HepG2 (cell line): ENCODE data around the gene SPHK1. TPM values are rescaled to one million over a fixed set of nuclear protein-coding genes. Genes with fewer than 3 reads are reported as not detected.

Source experiments
- ATF4 ChIP-seq, 2 experiments: fragments of 450-650 bp in 1 of 2; sonication (generic) in 1 of 2; formaldehyde crosslinking; IDR thresholded peaks; 2 replicates each; pipeline versions ENCODE4 v1.5.0 to v1.8.0; 2020 to 2022; ENCODE audit warnings: mild to moderate bottlenecking in 1 of 2, missing genetic modification reagents in 1 of 2
- ATRX ChIP-seq: sonication (generic); formaldehyde crosslinking; IDR thresholded peaks from 2 replicates; pipeline ENCODE4 v1.4.0; 2020; ENCODE audit warnings: missing genetic modification reagents, borderline replicate concordance
- CENPBD1 ChIP-seq: sonication (generic); formaldehyde crosslinking; IDR thresholded peaks from 2 replicates; pipeline ENCODE4 v1.8.0; 2022; ENCODE audit warnings: missing genetic modification reagents, low read depth, mild to moderate bottlenecking, borderline replicate concordance
- EEA1 ChIP-seq: sonication (generic); formaldehyde crosslinking; IDR thresholded peaks from 2 replicates; pipeline ENCODE4 v1.5.1; 2020; ENCODE audit warnings: mild to moderate bottlenecking, missing genetic modification reagents, borderline replicate concordance
- MEF2D ChIP-seq: sonication (generic); formaldehyde crosslinking; IDR thresholded peaks from 2 replicates; pipeline ENCODE4 v1.5.1; 2020; ENCODE audit warnings: mild to moderate bottlenecking, missing genetic modification reagents
- MIER2 ChIP-seq: IDR thresholded peaks from 2 replicates; pipeline ENCODE4 v1.6.1; 2016; ENCODE audit warnings: missing biosample characterization, missing genetic modification reagents
- MYNN ChIP-seq: sonication (generic); formaldehyde crosslinking; IDR thresholded peaks from 2 replicates; pipeline ENCODE4 v1.4.0; 2020; ENCODE audit warnings: mild to moderate bottlenecking, low read depth, missing genetic modification reagents
- NR0B2 ChIP-seq: sonication (generic); formaldehyde crosslinking; IDR thresholded peaks from 2 replicates; pipeline ENCODE4 v1.4.0; 2020; ENCODE audit warnings: mild to moderate bottlenecking, missing genetic modification reagents
- RXRB ChIP-seq: IDR thresholded peaks from 2 replicates; pipeline ENCODE4 v1.6.1; 2016; ENCODE audit warnings: borderline replicate concordance, missing genetic modification reagents, missing compliant biosample characterization
- TEF ChIP-seq: sonication (generic); formaldehyde crosslinking; IDR thresholded peaks from 2 replicates; pipeline ENCODE4 v1.5.0; 2020; ENCODE audit warnings: missing genetic modification reagents
- ZBTB33 ChIP-seq: sonication (generic); formaldehyde crosslinking; IDR thresholded peaks from 2 replicates; pipeline ENCODE4 v1.4.0; 2020; ENCODE audit warnings: missing genetic modification reagents
- ZNF230 ChIP-seq: sonication (generic); formaldehyde crosslinking; IDR thresholded peaks from 2 replicates; pipeline ENCODE4 v1.4.0; 2020; ENCODE audit warnings: mild to moderate bottlenecking, missing genetic modification reagents
- ZNF530 ChIP-seq: sonication (generic); formaldehyde crosslinking; IDR thresholded peaks from 2 replicates; pipeline ENCODE4 v1.5.0; 2020; ENCODE audit warnings: low read depth, mild to moderate bottlenecking, missing genetic modification reagents
- ZNF557 ChIP-seq: sonication (generic); formaldehyde crosslinking; IDR thresholded peaks from 2 replicates; pipeline ENCODE4 v1.4.0; 2020; ENCODE audit warnings: missing genetic modification reagents
- ZNF800 ChIP-seq: sonication (generic); formaldehyde crosslinking; IDR thresholded peaks from 2 replicates; pipeline ENCODE4 v1.4.0; 2020; ENCODE audit warnings: missing genetic modification reagents
- ZSCAN31 ChIP-seq: sonication (generic); formaldehyde crosslinking; IDR thresholded peaks from 2 replicates; pipeline ENCODE4 v1.5.0; 2020; ENCODE audit warnings: low read depth, mild to moderate bottlenecking, missing genetic modification reagents
- polyA plus RNA-seq, 8 experiments: library from polyadenylated mRNA; depleted of rRNA in 3 of 8; stranded (reverse) in 7 of 8; unstranded in 1 of 8; fragments of >200 nt; fragmentation: Illumina TruSeq in 4 of 8; extraction: Trizol in 4 of 8; gene quantifications; 2 replicates each; pipeline versions ENCODE4 v1.2.1 to v1.2.3, GENCODE V29; 2011 to 2016; ENCODE audit warnings: low read depth in 4 of 8, missing spikeins in 1 of 8, mixed read lengths in 1 of 8; ENCODE audit not compliant: insufficient read depth in 1 of 8
- total RNA-seq, 5 experiments: library from RNA; depleted of rRNA; stranded (reverse); fragments of >200 nt; fragmentation: Illumina TruSeq; extraction: Trizol; gene quantifications; 2 replicates each; pipeline ENCODE4 v1.2.3, GENCODE V29; 2016; ENCODE audit warnings: low read depth in 1 of 5

SPHK1 gene
- total and polyA plus RNA-seq, 2 of the 13 experiments (the other 11 are each of a cell fraction or from before 2014, with no cell fraction given), result 129 to 160 TPM

- TF ChIP-seq ZBTB33, result peak; percentile 73
- TF ChIP-seq ZNF530 (CRISPR knock-in tag), result 0 out of 2 replicates have a peak, but pooled peaks have one; percentile 52
- TF ChIP-seq MYNN (CRISPR knock-in tag), result peak; percentile 45
- TF ChIP-seq TEF (CRISPR knock-in tag), result no peak
- TF ChIP-seq ATF4 (CRISPR knock-in tag; IDR thresholded peaks at IDR 0.05), result peak in 1 of 2 experiments; percentile 76; a peak in 1 of 4 replicates
- peak; percentile 85; the same call in 1 of the 2 replicates for TF ChIP-seq ZNF800 (CRISPR knock-in tag)
- no peak for TF ChIP-seq CENPBD1 (CRISPR knock-in tag)
- no peak for TF ChIP-seq ATRX (CRISPR knock-in tag)
- TF ChIP-seq RXRB (CRISPR knock-in tag), result peak; percentile 67
- no peak; the same call in 1 of the 2 replicates for TF ChIP-seq NR0B2 (CRISPR knock-in tag)
- peak; percentile 95 for TF ChIP-seq ZNF230 (CRISPR knock-in tag)
- TF ChIP-seq MEF2D, result no peak; the same call in none of the 2 replicates
- peak; percentile 74; the same call in 1 of the 2 replicates for TF ChIP-seq ZNF557
- peak; percentile 57 for TF ChIP-seq MIER2 (CRISPR knock-in tag)
- peak; percentile 91; the same call in 1 of the 2 replicates for TF ChIP-seq EEA1 (CRISPR knock-in tag)
- peak; percentile 94 for TF ChIP-seq ZSCAN31 (CRISPR knock-in tag)
These were observed 30.7 kb upstream of the SPHK1 start, which contains the start of gene PRPSAP1 (continued) for GRCh38 chr17:76353599-76354316.
